ENCODE measurements around the gene MAPK14. TPM values are rescaled to one million over a fixed set of nuclear protein-coding genes. Genes with fewer than 3 reads are reported as not detected.

Gene MAPK14
- total and polyA plus RNA-seq, 9 of the 15 experiments (the other 6 are each of a cell fraction or from before 2014, with no cell fraction given) = 8.8 to 62.7 (median 35.5) TPM

GRCh38 chr6:36099869-36100483 is 72.4 kb downstream of the MAPK14 start (continued):
- TF ChIP-seq, protein P1, sequence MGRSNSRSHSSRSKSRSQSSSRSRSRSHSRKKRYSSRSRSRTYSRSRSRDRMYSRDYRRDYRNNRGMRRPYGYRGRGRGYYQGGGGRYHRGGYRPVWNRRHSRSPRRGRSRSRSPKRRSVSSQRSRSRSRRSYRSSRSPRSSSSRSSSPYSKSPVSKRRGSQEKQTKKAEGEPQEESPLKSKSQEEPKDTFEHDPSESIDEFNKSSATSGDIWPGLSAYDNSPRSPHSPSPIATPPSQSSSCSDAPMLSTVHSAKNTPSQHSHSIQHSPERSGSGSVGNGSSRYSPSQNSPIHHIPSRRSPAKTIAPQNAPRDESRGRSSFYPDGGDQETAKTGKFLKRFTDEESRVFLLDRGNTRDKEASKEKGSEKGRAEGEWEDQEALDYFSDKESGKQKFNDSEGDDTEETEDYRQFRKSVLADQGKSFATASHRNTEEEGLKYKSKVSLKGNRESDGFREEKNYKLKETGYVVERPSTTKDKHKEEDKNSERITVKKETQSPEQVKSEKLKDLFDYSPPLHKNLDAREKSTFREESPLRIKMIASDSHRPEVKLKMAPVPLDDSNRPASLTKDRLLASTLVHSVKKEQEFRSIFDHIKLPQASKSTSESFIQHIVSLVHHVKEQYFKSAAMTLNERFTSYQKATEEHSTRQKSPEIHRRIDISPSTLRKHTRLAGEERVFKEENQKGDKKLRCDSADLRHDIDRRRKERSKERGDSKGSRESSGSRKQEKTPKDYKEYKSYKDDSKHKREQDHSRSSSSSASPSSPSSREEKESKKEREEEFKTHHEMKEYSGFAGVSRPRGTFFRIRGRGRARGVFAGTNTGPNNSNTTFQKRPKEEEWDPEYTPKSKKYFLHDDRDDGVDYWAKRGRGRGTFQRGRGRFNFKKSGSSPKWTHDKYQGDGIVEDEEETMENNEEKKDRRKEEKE (IDR thresholded peaks at IDR 0.05; ENCODE audit: borderline replicate concordance in 1 of 2, control insufficient read depth in 1 of 2, low read depth in 2 of 2, low read length in 1 of 2) = no peak
- TF ChIP-seq SMARCA4 (IDR thresholded peaks at IDR 0.05) (peak; percentile 60; the same call in 1 of the 2 replicates), DACH1 (IDR thresholded peaks at IDR 0.05; ENCODE audit: partially characterized antibody) (peak; percentile 50), KDM1A (IDR thresholded peaks at IDR 0.05) (no peak; a peak in 2 of 4 replicates), MTA3 (IDR thresholded peaks at IDR 0.05; ENCODE audit: borderline replicate concordance) (peak; percentile 37; the same call in 1 of the 2 replicates), AFF1 (IDR thresholded peaks at IDR 0.05; ENCODE audit: low read depth in 1 of 2, partially characterized antibody in 2 of 2) (peak in 1 of 2 experiments; percentile 10), STAT5A (IDR thresholded peaks at IDR 0.05; ENCODE audit: borderline replicate concordance, low read length) (peak; percentile 53; the same call in 1 of the 2 replicates), CBFA2T3 (IDR thresholded peaks at IDR 0.05) (peak; percentile 85)
- TF ChIP-seq, protein P2, sequence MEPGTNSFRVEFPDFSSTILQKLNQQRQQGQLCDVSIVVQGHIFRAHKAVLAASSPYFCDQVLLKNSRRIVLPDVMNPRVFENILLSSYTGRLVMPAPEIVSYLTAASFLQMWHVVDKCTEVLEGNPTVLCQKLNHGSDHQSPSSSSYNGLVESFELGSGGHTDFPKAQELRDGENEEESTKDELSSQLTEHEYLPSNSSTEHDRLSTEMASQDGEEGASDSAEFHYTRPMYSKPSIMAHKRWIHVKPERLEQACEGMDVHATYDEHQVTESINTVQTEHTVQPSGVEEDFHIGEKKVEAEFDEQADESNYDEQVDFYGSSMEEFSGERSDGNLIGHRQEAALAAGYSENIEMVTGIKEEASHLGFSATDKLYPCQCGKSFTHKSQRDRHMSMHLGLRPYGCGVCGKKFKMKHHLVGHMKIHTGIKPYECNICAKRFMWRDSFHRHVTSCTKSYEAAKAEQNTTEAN (CRISPR knock-in tag; IDR thresholded peaks at IDR 0.05) = 0 out of 2 replicates have a peak, but pooled peaks have one; percentile 48
- TF ChIP-seq, protein P3, sequence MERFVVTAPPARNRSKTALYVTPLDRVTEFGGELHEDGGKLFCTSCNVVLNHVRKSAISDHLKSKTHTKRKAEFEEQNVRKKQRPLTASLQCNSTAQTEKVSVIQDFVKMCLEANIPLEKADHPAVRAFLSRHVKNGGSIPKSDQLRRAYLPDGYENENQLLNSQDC (CRISPR knock-in tag; IDR thresholded peaks at IDR 0.05) = 0 out of 2 replicates have a peak, but pooled peaks have one; percentile 5
